Skeletal muscle tissue (tissue), 4 donors: ENCODE measurements around the gene MUC4. TPM values are rescaled to one million over a fixed set of nuclear protein-coding genes. Genes with fewer than 3 reads are reported as not detected.
"Not testable (repeated sequence)": the region's sequence is repeated elsewhere in the genome, so short reads cannot be mapped to it uniquely, and the experiment has no call there.

Experiments
- H3K27ac ChIP-seq: one replicate; pipeline ENCODE4 v1.7.0; 2013; ENCODE audit warnings: mild to moderate bottlenecking, low read depth, low read length, inconsistent platforms
- H3K27me3 ChIP-seq, 3 donors: one replicate each; pipeline ENCODE4 v1.7.0; 2013; ENCODE audit warnings: low read length in 3 of 3; ENCODE audit not compliant: control insufficient read depth in 3 of 3, insufficient read depth in 3 of 3
- H3K36me3 ChIP-seq, 3 donors: one replicate each; pipeline ENCODE4 v1.7.0; 2013; ENCODE audit warnings: low read length in 3 of 3; ENCODE audit not compliant: control insufficient read depth in 3 of 3, insufficient read depth in 3 of 3
- H3K4me1 ChIP-seq, 3 donors: one replicate each; pipeline ENCODE4 v1.7.0; 2013; ENCODE audit warnings: low read length in 3 of 3, mild to moderate bottlenecking in 3 of 3; ENCODE audit not compliant: control insufficient read depth in 3 of 3, insufficient read depth in 3 of 3
- H3K4me3 ChIP-seq, 3 donors: one replicate each; pipeline ENCODE4 v1.7.0; 2013; ENCODE audit warnings: low read length in 3 of 3
- H3K9ac ChIP-seq, 3 donors: one replicate each; pipeline ENCODE4 v1.7.0; 2013; ENCODE audit warnings: low read length in 3 of 3, mild to moderate bottlenecking in 3 of 3, moderate library complexity in 2 of 3, low read depth in 1 of 3
- H3K9me3 ChIP-seq, 3 donors: one replicate each; pipeline ENCODE4 v1.7.0; 2013; ENCODE audit warnings: low read length in 3 of 3; ENCODE audit not compliant: control insufficient read depth in 3 of 3
- total RNA-seq: library from RNA; depleted of rRNA; stranded (reverse); fragments of >200 nt; gene quantifications from one replicate; pipeline ENCODE4 v1.2.3, GENCODE V29; 2014
- donor health status: Osteomylitis.

Gene MUC4
- total RNA-seq, 1 donor from 2014 or later = 0.52 TPM

DNA sequence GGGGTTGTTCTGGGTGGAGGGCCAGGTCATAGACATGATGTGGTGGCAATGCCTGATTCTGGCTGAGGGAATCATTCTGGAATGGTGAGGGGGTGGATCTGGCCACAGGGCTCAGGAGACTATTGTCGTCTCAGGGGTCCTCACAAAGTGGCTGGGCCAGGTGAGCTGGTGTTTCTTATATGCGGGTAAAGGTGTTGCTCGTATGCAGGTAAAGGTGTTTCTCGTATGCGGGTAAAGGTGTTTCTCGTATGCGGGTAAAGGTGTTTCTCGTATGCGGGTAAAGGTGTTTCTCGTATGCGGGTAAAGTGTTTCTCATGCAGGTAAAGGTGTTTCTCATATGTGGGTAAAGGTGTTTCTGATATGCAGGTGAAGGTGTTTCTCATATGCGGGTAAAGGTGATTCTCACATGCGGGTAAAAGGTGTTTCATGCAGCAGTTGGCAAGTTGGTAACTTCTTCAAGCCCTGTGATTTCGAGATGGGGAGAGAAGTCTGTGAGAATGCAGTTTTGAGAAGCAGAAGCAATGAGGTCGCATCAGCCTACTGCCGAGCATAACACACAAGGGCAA, 10.5 kb upstream of the MUC4 start:
- Histone ChIP-seq H3K9me3 (no peaks in the 10 kb centered on the region), H3K27me3 (peaks cover 8 to 22% (median 9%) of the 10 kb centered on the region in 3 donors), H3K4me1 (peaks cover 0 to 4% (median 3%) of the 10 kb centered on the region in 3 donors), H3K9ac (no peak overlapping the region), H3K4me3 (no peak overlapping the region), H3K27ac (no peak overlapping the region), H3K36me3 (no peaks in the 10 kb centered on the region)

DNA sequence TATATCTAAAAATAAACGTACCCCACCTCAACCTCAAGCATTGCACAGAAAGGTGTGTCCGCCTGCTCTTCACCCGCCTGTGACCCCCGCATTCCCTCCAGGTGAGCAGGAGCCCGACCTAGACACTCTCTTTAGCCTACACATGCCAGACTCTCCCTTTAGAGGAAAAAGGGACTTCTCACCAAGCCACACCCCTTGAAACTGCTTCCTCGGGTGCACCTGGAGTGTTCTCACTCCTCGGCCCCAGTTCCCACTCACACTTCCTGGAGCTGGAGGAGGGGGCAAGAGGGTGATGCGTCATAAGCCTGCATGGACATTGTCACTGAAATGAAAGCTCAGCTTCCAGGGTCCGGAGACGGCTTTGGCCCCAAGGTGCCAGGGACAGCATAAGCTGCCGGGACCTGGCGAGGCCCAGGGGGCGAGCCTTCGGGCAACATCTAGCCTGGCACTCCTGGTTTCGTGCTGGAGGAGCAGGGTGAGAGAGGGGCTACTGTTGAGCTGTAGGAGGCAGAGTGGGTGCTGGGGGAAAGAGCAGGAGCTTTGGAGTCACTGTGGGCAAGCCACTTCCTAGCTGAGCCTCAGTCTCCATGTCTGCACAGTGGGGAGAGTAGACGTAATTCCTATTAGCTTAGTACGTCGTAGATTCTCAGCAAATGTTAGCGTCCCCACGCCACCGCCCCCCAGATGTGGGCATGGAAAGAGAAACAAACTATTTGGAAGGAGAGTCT, 9.8 kb upstream of the MUC4 start:
- Histone ChIP-seq H3K4me1 (peaks cover 0 to 4% (median 3%) of the 10 kb centered on the region in 3 donors), H3K27me3 (peaks cover 8 to 22% (median 9%) of the 10 kb centered on the region in 3 donors), H3K36me3 (no peaks in the 10 kb centered on the region), H3K9me3 (no peaks in the 10 kb centered on the region), H3K9ac (no peak overlapping the region), H3K4me3 (no peak overlapping the region), H3K27ac (no peak overlapping the region)

DNA sequence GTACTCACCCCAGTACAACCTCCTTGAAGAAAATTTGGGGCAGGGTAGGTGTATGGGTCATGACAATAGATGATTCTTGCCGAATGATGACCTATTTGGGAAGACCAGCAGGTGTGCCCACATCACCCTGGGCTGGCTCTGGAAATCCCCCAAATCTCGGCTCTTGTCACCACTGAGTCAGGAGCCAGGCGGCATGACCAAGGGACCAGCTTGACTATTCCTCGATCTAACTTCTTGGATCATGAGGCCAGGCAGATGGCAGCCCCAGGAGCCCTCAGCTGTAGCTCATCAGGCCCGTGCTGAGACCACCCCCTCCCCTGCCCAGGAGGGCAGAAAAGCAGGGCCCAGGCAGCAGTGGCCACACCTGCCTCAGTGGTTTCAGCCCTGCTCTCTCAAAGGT, 9.2 kb upstream of the MUC4 start:
- no peak overlapping the region for H3K9ac ChIP-seq
- peaks cover 8 to 22% (median 9%) of the 10 kb centered on the region in 3 donors for H3K27me3 ChIP-seq
- no peak overlapping the region for H3K27ac ChIP-seq

DNA sequence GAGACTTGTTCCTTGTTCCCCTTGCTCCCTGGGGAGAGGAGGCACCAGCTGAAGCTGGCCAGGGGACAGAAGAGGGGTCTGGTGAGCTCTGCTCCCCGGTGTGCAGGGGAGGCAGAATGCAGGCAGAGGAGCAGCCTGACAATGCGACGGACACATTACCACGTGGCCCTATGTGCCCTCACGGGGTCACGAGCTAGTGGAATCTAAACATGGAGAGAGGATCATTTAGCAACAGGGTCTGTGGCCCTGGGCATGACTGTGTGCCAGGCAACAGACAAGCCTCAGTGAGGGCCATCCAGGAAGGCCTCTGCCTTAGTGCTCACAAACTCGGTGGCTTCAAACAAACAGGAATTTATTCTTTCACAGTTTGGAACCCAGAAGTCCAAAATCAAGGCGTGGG, 8.5 kb upstream of the MUC4 start:
- no peaks in the 10 kb centered on the region for H3K9me3 ChIP-seq
- no peak overlapping the region for H3K4me3 ChIP-seq
- H3K27ac ChIP-seq = no peak overlapping the region
- H3K36me3 ChIP-seq = no peaks in the 10 kb centered on the region
- no peak overlapping the region for H3K9ac ChIP-seq
- peaks cover 0 to 4% (median 3%) of the 10 kb centered on the region in 3 donors for H3K4me1 ChIP-seq
- peaks cover 8 to 22% (median 9%) of the 10 kb centered on the region in 3 donors for H3K27me3 ChIP-seq

More for the DNA sequence above, 9.2 kb upstream of the MUC4 start:
- H3K36me3 ChIP-seq = no peaks in the 10 kb centered on the region
- no peak overlapping the region for H3K4me3 ChIP-seq
- H3K4me1 ChIP-seq = peaks cover 0 to 4% (median 3%) of the 10 kb centered on the region in 3 donors
- H3K9me3 ChIP-seq = no peaks in the 10 kb centered on the region

DNA sequence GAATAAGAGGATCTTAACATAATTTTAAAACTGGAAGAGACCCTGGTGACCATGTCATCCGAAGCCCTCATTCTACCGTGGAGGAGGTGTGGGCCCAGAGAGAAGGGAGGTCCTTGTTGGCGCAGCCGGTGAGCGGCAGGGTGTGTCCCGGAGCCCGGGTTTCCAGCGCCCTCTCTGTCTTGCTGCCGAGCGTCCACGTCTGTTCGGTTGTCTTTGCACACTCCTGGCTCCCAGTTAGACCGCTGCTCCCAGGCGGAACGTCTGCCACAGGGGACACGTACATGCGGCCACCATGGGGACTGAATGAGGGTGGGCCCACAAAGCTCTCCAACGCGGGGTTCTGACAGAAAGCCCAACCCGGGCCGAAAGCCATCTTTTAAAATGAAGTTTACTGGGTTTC, 6.6 kb upstream of the MUC4 start:
- H3K9me3 ChIP-seq = no peaks in the 10 kb centered on the region
- no peak overlapping the region for H3K4me3 ChIP-seq
- no peak overlapping the region for H3K27ac ChIP-seq
- H3K36me3 ChIP-seq = no peaks in the 10 kb centered on the region
- peaks cover 8 to 22% (median 16%) of the 10 kb centered on the region in 3 donors for H3K27me3 ChIP-seq
- H3K4me1 ChIP-seq = peaks cover 0 to 4% (median 3%) of the 10 kb centered on the region in 3 donors
- no peak overlapping the region for H3K9ac ChIP-seq

DNA sequence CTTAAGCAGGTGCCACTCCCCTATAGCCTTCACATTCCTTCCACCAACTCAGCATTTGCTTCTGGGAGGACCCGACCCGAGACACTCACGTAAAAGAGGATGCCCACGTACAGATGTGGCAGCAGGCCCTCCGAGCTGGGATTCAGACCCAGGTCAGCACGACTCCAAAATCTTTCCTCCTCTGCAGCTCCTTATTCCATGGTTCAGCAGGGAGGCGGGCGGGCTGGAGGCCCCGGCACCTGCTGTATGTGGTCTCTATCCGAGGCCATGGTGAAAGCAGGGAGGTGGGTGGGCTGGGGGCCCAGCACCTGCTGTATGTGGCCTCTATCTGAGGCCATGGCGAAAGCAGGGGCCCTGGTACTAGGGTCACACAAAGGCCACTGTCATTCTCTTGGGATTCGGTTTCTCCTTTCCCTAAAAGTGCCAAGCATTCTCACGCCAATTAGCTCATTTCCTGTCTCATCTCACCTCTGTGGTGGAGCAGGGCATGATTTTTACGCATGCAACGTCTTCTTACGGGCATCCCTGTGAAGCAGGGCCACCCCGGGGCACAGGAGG, 5.9 kb upstream of the MUC4 start:
- peaks cover 14 to 29% (median 22%) of the 10 kb centered on the region in 3 donors for H3K27me3 ChIP-seq
- H3K4me1 ChIP-seq = peaks cover 0 to 4% (median 3%) of the 10 kb centered on the region in 3 donors
- no peak overlapping the region for H3K4me3 ChIP-seq
- H3K27ac ChIP-seq = no peak overlapping the region
- H3K9me3 ChIP-seq = no peaks in the 10 kb centered on the region
- H3K9ac ChIP-seq = no peak overlapping the region
- H3K36me3 ChIP-seq = no peaks in the 10 kb centered on the region

DNA sequence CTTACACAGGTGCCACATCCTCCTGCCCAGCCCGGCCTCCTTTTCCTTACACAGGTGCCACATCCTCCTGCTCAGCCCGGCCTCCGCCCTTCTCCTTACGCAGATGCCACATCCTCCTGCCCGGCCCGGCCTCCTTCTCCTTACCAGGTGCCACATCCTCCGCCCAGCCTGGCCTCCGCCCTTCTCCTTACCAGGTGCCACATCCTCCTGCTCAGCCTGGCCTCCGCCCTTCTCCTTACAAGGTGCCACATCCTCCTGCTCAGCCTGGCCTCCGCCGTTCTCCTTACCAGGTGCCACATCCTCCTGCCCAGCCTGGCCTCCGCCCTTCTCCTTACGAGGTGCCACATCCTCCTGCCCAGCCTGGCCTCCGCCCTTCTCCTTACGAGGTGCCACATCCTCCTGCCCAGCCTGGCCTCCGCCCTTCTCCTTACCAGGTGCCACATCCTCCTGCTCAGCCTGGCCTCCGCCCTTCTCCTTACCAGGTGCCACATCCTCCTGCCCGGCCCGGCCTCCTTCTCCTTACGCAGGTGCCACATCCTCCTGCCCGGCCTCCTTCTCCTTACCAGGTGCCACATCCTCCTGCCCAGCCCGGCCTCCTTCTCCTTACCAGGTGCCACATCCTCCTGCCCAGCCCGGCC, 4.7 kb upstream of the MUC4 start:
- H3K27ac ChIP-seq, H3K4me1 ChIP-seq, H3K36me3 ChIP-seq, H3K9me3 ChIP-seq, H3K9ac ChIP-seq, H3K4me3 ChIP-seq: not testable (repeated sequence)
- H3K27me3 ChIP-seq = peaks cover 16 to 35% (median 27%) of the 10 kb centered on the region in 3 donors

DNA sequence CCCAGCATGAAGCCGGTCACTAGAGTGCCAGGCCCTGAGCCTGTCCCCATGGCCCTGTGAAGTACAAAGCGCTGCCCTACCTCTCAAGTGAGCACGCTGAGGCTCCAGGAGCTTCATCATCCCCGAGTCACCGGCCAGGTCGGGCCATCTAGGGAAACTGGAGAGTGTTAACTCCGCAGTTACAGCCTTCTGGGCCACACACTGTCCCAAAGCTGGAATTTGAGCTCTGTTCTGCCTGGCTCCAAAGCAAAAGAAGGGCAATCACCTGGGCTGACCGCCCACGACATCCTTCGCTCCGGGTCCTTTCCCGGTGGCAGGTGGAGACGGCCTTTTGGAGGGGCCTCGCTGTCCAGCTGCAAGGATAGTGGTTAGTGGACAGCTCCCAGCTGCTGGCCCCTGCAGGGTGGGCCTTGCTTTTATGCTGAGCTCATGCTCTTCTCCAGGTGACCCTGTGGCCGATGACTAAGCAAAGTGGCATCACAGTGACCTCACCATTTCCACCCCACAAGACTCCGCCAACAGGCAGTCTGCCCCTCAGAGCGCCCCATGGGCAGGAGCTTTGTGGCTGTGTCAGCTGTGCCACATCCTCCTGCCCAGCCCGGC, 3.5 kb upstream of the MUC4 start:
- Histone ChIP-seq H3K27ac (no peak overlapping the region), H3K9ac (no peak overlapping the region), H3K4me1 (peaks cover 0 to 3% (median 3%) of the 10 kb centered on the region in 3 donors), H3K27me3 (peaks cover 11 to 33% (median 33%) of the 10 kb centered on the region in 3 donors), H3K4me3 (no peak overlapping the region), H3K36me3 (no peaks in the 10 kb centered on the region), H3K9me3 (no peaks in the 10 kb centered on the region)

DNA sequence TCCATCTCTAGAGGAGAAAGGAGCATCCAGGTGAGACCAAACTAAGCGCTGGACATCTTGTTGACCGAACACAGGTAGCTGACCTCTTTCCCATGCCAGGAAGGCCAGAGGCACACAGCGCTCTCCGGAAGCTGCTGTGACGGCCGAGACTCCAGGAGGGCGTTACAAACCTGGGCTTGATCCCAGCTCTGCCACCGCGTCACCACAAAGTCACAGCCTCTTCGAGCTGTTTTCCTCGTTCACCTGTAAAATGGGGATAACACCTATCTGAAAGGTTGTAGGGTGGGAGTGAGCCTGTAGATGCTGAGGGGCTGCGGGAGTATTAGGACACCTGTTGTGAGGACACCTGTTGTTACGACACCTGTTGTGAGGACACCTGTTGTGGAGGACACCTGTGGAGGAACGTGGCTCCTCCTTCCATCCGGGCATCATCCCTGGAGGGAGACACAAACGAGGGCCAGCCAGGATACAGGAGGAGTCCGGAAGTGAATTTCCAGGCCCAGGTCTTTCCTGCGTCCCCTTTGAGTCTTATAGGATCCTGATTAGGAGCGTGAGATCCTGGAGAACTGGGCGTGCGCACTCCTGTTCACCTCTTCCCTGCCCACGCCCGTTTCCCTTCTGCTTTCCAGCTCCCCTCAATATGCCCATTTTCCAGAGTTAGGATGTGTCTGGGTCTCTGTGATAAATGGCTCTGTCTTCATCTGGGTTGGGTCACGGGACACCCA, 2.3 kb upstream of the MUC4 start:
- Histone ChIP-seq H3K36me3 (no peaks in the 10 kb centered on the region), H3K4me1 (peaks cover 0 to 7% (median under 1%) of the 10 kb centered on the region in 3 donors), H3K9me3 (no peaks in the 10 kb centered on the region), H3K27ac (no peak overlapping the region), H3K9ac (no peak overlapping the region), H3K4me3 (no peak overlapping the region), H3K27me3 (peaks cover 11 to 38% (median 32%) of the 10 kb centered on the region in 3 donors)
